GM23248 (cell line): ENCODE measurements around the gene S100A13. TPM values are rescaled to one million over a fixed set of nuclear protein-coding genes. Genes with fewer than 3 reads are reported as not detected.
A peak's percentile ranks its signal among the peaks of the same experiment; 100 is the strongest.

Experiments used
- DNase-seq: peaks from one replicate; pipeline ENCODE4 v3.0.0-alpha.2; 2015
- H2AFZ ChIP-seq: fragments of 200-600 bp; sonication (generic); 2 replicates; pipeline ENCODE4 v1.6.1; 2016; ENCODE audit warnings: antibody characterized with exemption
- H3F3A ChIP-seq: fragments of 200-600 bp; sonication (generic); 2 replicates; pipeline ENCODE4 v1.6.1; 2016; ENCODE audit warnings: mild to moderate bottlenecking, antibody characterized with exemption, mixed run types; ENCODE audit not compliant: insufficient read depth
- H3K27ac ChIP-seq: fragments of 200-600 bp; sonication (generic); 2 replicates; pipeline ENCODE4 v1.5.1; 2016; ENCODE audit warnings: mild to moderate bottlenecking
- H3K27me3 ChIP-seq: fragments of 200-600 bp; sonication (generic); replicated peaks from 2 replicates; pipeline ENCODE4 v1.6.1; 2016; ENCODE audit warnings: mild to moderate bottlenecking; ENCODE audit not compliant: insufficient read depth
- H3K36me3 ChIP-seq: fragments of 200-600 bp; sonication (generic); 2 replicates; pipeline ENCODE4 v1.6.1; 2016; ENCODE audit warnings: low read depth, mild to moderate bottlenecking
- H3K4me1 ChIP-seq: fragments of 200-600 bp; sonication (generic); 2 replicates; pipeline ENCODE4 v1.6.1; 2016; ENCODE audit warnings: mild to moderate bottlenecking; ENCODE audit not compliant: insufficient read depth
- H3K4me2 ChIP-seq: fragments of 200-600 bp; sonication (generic); one replicate; pipeline ENCODE4 v1.6.1; 2016; ENCODE audit warnings: mild to moderate bottlenecking; ENCODE audit not compliant: unreplicated experiment
- H3K4me3 ChIP-seq: fragments of 200-600 bp; sonication (generic); 2 replicates; pipeline ENCODE4 v1.5.1; 2016; ENCODE audit warnings: mild to moderate bottlenecking
- H3K79me2 ChIP-seq: fragments of 200-600 bp; sonication (generic); 2 replicates; pipeline ENCODE4 v1.6.1; 2016; ENCODE audit warnings: mild to moderate bottlenecking; ENCODE audit not compliant: insufficient read depth
- H3K9ac ChIP-seq: fragments of 200-600 bp; sonication (generic); 2 replicates; pipeline ENCODE4 v1.6.1; 2016; ENCODE audit warnings: mild to moderate bottlenecking
- H3K9me2 ChIP-seq: fragments of 200-600 bp; sonication (generic); 2 replicates; pipeline ENCODE4 v1.6.1; 2016; ENCODE audit warnings: mixed run types, mild to moderate bottlenecking, moderate library complexity; ENCODE audit not compliant: insufficient read depth
- H3K9me3 ChIP-seq: fragments of 200-600 bp; sonication (generic); one replicate; pipeline ENCODE4 v1.6.1; 2017; ENCODE audit warnings: low read depth
- H4K20me1 ChIP-seq: fragments of 200-600 bp; sonication (generic); 2 replicates; pipeline ENCODE4 v1.6.0; 2016; ENCODE audit not compliant: insufficient read depth
- EZH2 ChIP-seq: fragments of 200-600 bp; sonication (generic); IDR thresholded peaks from 2 replicates; pipeline ENCODE4 v1.6.1; 2018; ENCODE audit warnings: antibody characterized with exemption, mild to moderate bottlenecking; ENCODE audit not compliant: insufficient read depth, poor library complexity, severe bottlenecking
- EZH2phosphoT487 ChIP-seq: fragments of 200-600 bp; sonication (generic); IDR thresholded peaks from 2 replicates; pipeline ENCODE4 v1.6.1; 2018; ENCODE audit warnings: antibody characterized with exemption, moderate library complexity, mild to moderate bottlenecking, low read depth; ENCODE audit not compliant: insufficient read depth
- WGBS, 2 experiments: methylation state at CpG; one replicate each; pipeline ENCODE4 v1.1.6; 2015 to 2017; ENCODE audit warnings: low lambda C conversion rate in 2 of 2, low coverage in 1 of 2; ENCODE audit errors: missing lambda C conversion rate in 2 of 2; 5-methylcytosine and 5-hydroxymethylcytosine counted together
- in situ Hi-C: fragments of 300-500 bp; cut with MboI; formaldehyde crosslinking; loops from 2 replicates; pipeline ENCODE4 v1.15.0; 2020
- polyA plus RNA-seq: library from polyadenylated mRNA; unstranded; fragments of >200 nt; fragmentation: Nextera tagmentation; extraction: Ambion mirVana; gene quantifications from 2 replicates; pipeline ENCODE4 v1.2.1, GENCODE V29; 2016
- total RNA-seq: library from RNA; depleted of rRNA; stranded (reverse); fragments of >200 nt; shearing (Covaris generic); gene quantifications from 2 replicates; pipeline ENCODE4 v1.2.3, GENCODE V29; 2014

S100A13 gene
- total and polyA plus RNA-seq, 2 experiments from 2014 or later: 159 to 552 TPM

DNA sequence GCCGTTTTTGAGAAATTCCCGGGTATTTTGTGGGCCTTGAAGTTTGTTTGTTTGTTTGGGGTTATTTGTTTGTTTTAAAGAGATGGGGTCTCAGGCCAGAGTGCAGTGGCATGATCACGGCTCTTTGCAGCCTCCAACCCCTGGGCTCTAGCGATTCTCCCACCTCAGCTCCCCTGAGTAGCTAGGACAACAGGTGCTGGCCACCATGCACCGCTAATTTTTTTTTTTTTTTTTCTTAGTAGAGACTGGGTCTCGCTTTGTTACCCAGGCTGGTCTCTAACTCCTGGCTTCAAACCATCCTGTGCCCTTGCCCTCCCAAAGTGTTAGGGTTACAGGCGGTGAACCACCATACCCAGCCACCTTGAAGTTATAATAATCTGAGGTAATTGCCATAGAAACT lies 8.6 kb upstream of the S100A13 start:
- H3K9me2 ChIP-seq: no peaks in the 10 kb centered on the region
- H3K27me3 ChIP-seq: no peaks in the 10 kb centered on the region
- peaks cover 69% of the 10 kb centered on the region for H3K79me2 ChIP-seq
- DNase-seq: no peak
- in situ Hi-C loops: no loop called here
- H3K27ac ChIP-seq: no peak overlapping the region
- peak overlapping the region; percentile 100 for H3K4me3 ChIP-seq
- H2AFZ ChIP-seq: no peak overlapping the region
- WGBS, 2 experiments: 81 to 83% methylated on average over 7 of the region's 7 CpGs
- 0 out of 2 replicates have a peak, but pooled peaks cover 9% of the 10 kb centered on the region for H3K4me1 ChIP-seq
- peaks cover 49% of the 10 kb centered on the region for H3K36me3 ChIP-seq
- H3K9me3 ChIP-seq: no peaks in the 10 kb centered on the region
- no peaks in the 10 kb centered on the region for H4K20me1 ChIP-seq
- H3K9ac ChIP-seq: 0 out of 2 replicates have a peak overlapping the region, but pooled peaks have one; percentile 21
- peak overlapping the region; percentile 92 for H3K4me2 ChIP-seq
- peaks cover 27% of the 10 kb centered on the region; the same call in 1 of the 2 replicates for H3F3A ChIP-seq
- no peak for TF ChIP-seq EZH2
- TF ChIP-seq EZH2phosphoT487: no peak

DNA sequence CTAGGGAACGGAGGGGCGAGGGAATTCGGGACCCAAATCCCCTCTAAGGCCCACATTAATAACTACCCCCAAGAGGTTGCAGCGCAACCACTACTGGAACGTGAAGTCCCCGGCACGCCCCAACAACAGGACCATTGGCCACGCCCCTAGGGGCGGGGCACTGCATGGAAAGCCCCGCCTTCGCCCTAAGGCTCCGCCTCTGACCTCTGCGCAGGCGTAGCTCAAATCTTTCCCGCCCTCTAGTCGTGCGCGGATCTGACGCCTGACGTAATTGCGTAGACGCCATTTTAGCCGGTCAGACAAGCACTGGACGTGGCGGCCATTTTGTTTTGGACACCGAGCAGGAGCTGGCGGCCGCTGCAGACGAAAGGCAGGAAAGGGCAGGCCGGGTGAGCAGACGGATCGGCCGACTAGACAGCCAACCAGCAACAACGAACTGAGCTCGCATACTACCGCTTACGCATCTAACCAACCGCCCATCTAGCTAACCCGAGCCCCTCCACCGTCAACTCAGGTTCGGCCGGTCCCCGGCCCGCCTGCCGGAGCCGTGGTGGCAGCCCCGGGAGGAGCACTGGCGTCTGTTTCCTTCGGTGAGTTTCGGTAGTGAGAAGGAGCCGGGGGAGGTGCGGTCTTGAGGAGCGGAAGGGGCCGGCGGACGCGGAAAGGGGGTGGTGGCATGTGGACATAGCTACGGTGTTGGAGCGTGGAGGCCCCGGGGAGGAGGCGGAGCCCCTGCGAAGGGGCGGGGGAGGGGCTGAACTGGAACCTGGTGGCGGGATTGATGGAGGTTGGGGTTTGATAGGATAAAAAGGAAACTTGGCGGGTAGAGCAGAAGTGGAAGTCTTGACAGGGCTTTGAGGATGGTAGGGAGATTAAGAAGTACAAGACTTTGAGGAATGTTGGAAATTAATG lies 6.7 kb upstream of the S100A13 start, which contains the start of gene CHTOP:
Gene CHTOP (plus strand): TSS at position 313 of the 912 bp plus-strand sequence. CDS start 2,523 bp downstream, outside the sequence.
- peaks cover 26% of the 10 kb centered on the region; the same call in 1 of the 2 replicates for H3F3A ChIP-seq
- no peaks in the 10 kb centered on the region for H3K9me3 ChIP-seq
- peak within 1 kb of the TSS; percentile 73 for H2AFZ ChIP-seq
- peaks cover 31% of the 10 kb centered on the region for H3K36me3 ChIP-seq
- no peaks in the 10 kb centered on the region for H3K27me3 ChIP-seq
- peak within 1 kb of the TSS; percentile 92 for H3K4me2 ChIP-seq
- WGBS, 2 experiments: 3 to 4% methylated on average over 65 of the region's 65 CpGs
- peak within 1 kb of the TSS; percentile 100 for H3K9ac ChIP-seq
- peak; percentile 100 for DNase-seq
- no peaks in the 10 kb centered on the region for H4K20me1 ChIP-seq
- H3K9me2 ChIP-seq: no peaks in the 10 kb centered on the region
- H3K4me3 ChIP-seq: peak within 1 kb of the TSS; percentile 100
- H3K79me2 ChIP-seq: peaks cover 50% of the 10 kb centered on the region
- TF ChIP-seq EZH2 (no peak), EZH2phosphoT487 (no peak)
- 0 out of 2 replicates have a peak, but pooled peaks cover 12% of the 10 kb centered on the region for H3K4me1 ChIP-seq
- in situ Hi-C loops: no loop called here
- peak within 1 kb of the TSS; percentile 100 for H3K27ac ChIP-seq

DNA sequence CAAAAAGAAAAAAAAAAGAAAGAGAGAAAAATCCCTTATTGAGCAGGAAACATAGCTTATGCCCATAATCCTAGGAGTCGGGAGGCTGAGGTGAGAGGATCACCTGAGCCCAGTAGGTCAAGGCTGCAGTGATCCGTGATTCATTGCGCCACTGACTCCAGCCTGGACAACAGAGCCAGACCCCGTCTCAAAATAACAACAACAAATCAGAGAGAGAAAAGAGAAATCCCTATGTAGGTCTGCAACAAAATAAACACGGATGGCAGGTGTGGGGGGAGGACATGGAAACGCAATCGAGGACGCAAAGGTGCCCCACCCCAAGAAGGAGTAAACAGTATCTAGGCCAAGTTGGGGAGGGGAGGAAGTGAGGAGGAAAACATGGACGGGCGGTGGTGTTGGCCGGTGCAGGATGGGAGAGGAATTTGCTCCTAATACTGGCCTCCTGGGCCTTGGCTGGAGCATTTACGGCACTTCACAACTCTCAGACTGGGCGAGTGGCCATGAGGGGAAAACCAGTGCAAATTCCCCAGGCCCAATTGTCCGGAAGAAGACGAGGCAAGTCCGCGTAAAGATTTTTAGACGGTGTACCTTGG lies 6.0 kb upstream of the S100A13 start:
- DNase-seq: no peak
- Histone ChIP-seq H3K27ac (no peak overlapping the region; the same call in 1 of the 2 replicates), H3K9ac (no peak overlapping the region), H3K36me3 (peaks cover 25% of the 10 kb centered on the region), H3K27me3 (no peaks in the 10 kb centered on the region), H3K4me2 (peak overlapping the region; percentile 47), H3K79me2 (peaks cover 43% of the 10 kb centered on the region), H3K4me3 (peak overlapping the region; percentile 100), H2AFZ (peak overlapping the region; percentile 55; the same call in 1 of the 2 replicates), H4K20me1 (no peaks in the 10 kb centered on the region), H3F3A (peaks cover 22% of the 10 kb centered on the region; the same call in 1 of the 2 replicates), H3K4me1 (0 out of 2 replicates have a peak, but pooled peaks cover 12% of the 10 kb centered on the region), H3K9me2 (no peaks in the 10 kb centered on the region), H3K9me3 (no peaks in the 10 kb centered on the region)
- in situ Hi-C loops: no loop called here
- 62 to 63% methylated on average over 18 of the region's 18 CpGs for WGBS, 2 experiments
- TF ChIP-seq EZH2 (no peak), EZH2phosphoT487 (no peak)
